ENCODE data around the gene TMEM238L.

- TF ChIP-seq EZH2phosphoT487 (IDR thresholded peaks at IDR 0.05; ENCODE audit: low read depth) (no peak), CTCF (IDR thresholded peaks at IDR 0.05; ENCODE audit: low read depth, low read length) (no peak)
Measured at GRCh38 chr17:10777890-10778289, 26.0 kb downstream of the TMEM238L start.

Measured in OCI-LY3 (cell line).